K562 (cell line): ENCODE data around the gene SHOX. TPM values are rescaled to one million over a fixed set of nuclear protein-coding genes. Genes with fewer than 3 reads are reported as not detected.
A peak's percentile ranks its signal among the peaks of the same experiment; 100 is the strongest.

ENCODE experiments used
- ATAC-seq: fragments of 200-7000 bp; cut with Tn5 transposase; 3 replicates; pipeline ENCODE4 v1.9.1; 2020; ENCODE audit warnings: moderate library complexity
- BruUV-seq: library from RNA; stranded (reverse); fragments of 400-500 nt; replicated peaks from 2 replicates; lab custom pipeline; 2021; lab: Mats Ljungman, UMichigan
- CTCF ChIA-PET: fragments of 300-600 bp; formaldehyde crosslinking; extraction: SDS; loops from one replicate; lab custom pipeline; 2021; ENCODE audit warnings: low intra/inter-chr PET ratio; lab: Yijun Ruan, JAX
- POLR2A ChIA-PET: fragments of 300-600, 350-650 bp; sonication (Branson Sonifier 250); formaldehyde crosslinking; extraction: SDS; loops from one replicate; lab custom pipeline; 2021; ENCODE audit warnings: antibody characterized with exemption, inconsistent platforms; lab: Yijun Ruan, JAX
- DNase-seq, 4 experiments: peaks; one replicate each; pipeline versions ENCODE4 v3.0.0 to v3.0.0-alpha.2; 2011 to 2018; ENCODE audit warnings: low spot score in 3 of 4, mixed read lengths in 3 of 4; ENCODE audit errors: extremely low read depth in 1 of 4
- FAIRE-seq: peaks from 2 replicates; lab custom pipeline; 2011; peaks lifted over from hg19 to GRCh38; lab: Jason Lieb, UNC
- H2AFZ ChIP-seq: 2 replicates; pipeline ENCODE4 v1.6.0; 2011; ENCODE audit warnings: low read depth, low read length, control low read depth, inconsistent platforms
- H3K27ac ChIP-seq: fragments of 200-600 bp; 3 replicates; pipeline ENCODE4 v1.8.0; 2011; ENCODE audit warnings: low read depth, mild to moderate bottlenecking, control low read depth, inconsistent platforms, low read length, moderate library complexity, mixed read lengths; ENCODE audit errors: extremely low read depth
- H3K27me3 ChIP-seq, 2 experiments: fragments of 300-600 bp in 1 of 2; 2 replicates in 1 of 2; 3 replicates in 1 of 2; pipeline versions ENCODE4 v1.6.0 to v1.8.0; 2011; ENCODE audit warnings: inconsistent platforms in 2 of 2, low read length in 2 of 2, mild to moderate bottlenecking in 1 of 2, mixed read lengths in 1 of 2, moderate library complexity in 1 of 2; ENCODE audit not compliant: control insufficient read depth in 2 of 2, insufficient read depth in 2 of 2
- H3K36me3 ChIP-seq: fragments of 300-600 bp; 3 replicates; pipeline ENCODE4 v1.8.0; 2011; ENCODE audit warnings: mild to moderate bottlenecking, low read length, inconsistent platforms; ENCODE audit not compliant: control insufficient read depth, insufficient read depth
- H3K4me1 ChIP-seq, 2 experiments: fragments of 200-600 bp in 1 of 2; replicated peaks in 1 of 2; 2 replicates in 1 of 2; 3 replicates in 1 of 2; pipeline versions ENCODE4 v1.5.1 to v1.8.0; 2011; ENCODE audit warnings: inconsistent platforms in 2 of 2, low read length in 2 of 2, mild to moderate bottlenecking in 1 of 2, mixed read lengths in 1 of 2, moderate library complexity in 1 of 2; ENCODE audit not compliant: control insufficient read depth in 2 of 2, insufficient read depth in 2 of 2
- H3K4me2 ChIP-seq: 2 replicates; pipeline ENCODE4 v1.6.1; 2011; ENCODE audit warnings: low read length, control low read depth, inconsistent platforms, mixed read lengths; ENCODE audit not compliant: insufficient read depth
- H3K4me3 ChIP-seq: fragments of 200-600 bp; sonication (generic), shearing (Covaris generic); 2 replicates; pipeline ENCODE4 v1.5.1; 2016; ENCODE audit warnings: control low read depth, inconsistent platforms
- H3K79me2 ChIP-seq: fragments of 200-600 bp; 3 replicates; pipeline ENCODE4 v1.8.0; 2011; ENCODE audit warnings: low read length, inconsistent platforms; ENCODE audit not compliant: control insufficient read depth, insufficient read depth
- H3K9ac ChIP-seq, 2 experiments: 2 replicates each; pipeline versions ENCODE4 v1.6.0 to v1.6.1; 2011; ENCODE audit warnings: low read depth in 2 of 2, low read length in 2 of 2, control low read depth in 1 of 2, inconsistent platforms in 1 of 2, mild to moderate bottlenecking in 1 of 2, mixed read lengths in 1 of 2; ENCODE audit not compliant: insufficient read depth in 1 of 2
- H3K9me1 ChIP-seq: one replicate; pipeline ENCODE4 v1.6.0; 2011; ENCODE audit warnings: inconsistent platforms, mild to moderate bottlenecking, low read length, moderate library complexity; ENCODE audit not compliant: control insufficient read depth, insufficient read depth
- H3K9me3 ChIP-seq: replicated peaks from 2 replicates; pipeline ENCODE4 v1.5.1; 2011; ENCODE audit warnings: low read depth, low read length, inconsistent platforms; ENCODE audit not compliant: control insufficient read depth, insufficient read depth
- H4K20me1 ChIP-seq: replicated peaks from 2 replicates; pipeline ENCODE4 v1.6.1; 2011; ENCODE audit warnings: low read length, inconsistent platforms, mixed read lengths; ENCODE audit not compliant: control insufficient read depth, insufficient read depth
- CHD2 ChIP-seq: IDR thresholded peaks from 2 replicates; pipeline ENCODE4 v1.6.1; 2011; ENCODE audit warnings: low read depth, low read length
- CHD7 ChIP-seq: fragments of 200-600 bp; sonication (generic); IDR thresholded peaks from one replicate; pipeline ENCODE4 v1.6.1; 2012; ENCODE audit warnings: mild to moderate bottlenecking, low read depth, low read length, inconsistent platforms
- SAP30 ChIP-seq: fragments of 200-600 bp; sonication (generic); IDR thresholded peaks from 2 replicates; pipeline ENCODE4 v1.6.1; 2012; ENCODE audit warnings: borderline replicate concordance, low read depth, mild to moderate bottlenecking, moderate library complexity, low read length, control low read depth, inconsistent platforms; ENCODE audit not compliant: insufficient read depth, poor library complexity, severe bottlenecking
- ZBTB1 ChIP-seq: sonication (generic); formaldehyde crosslinking; IDR thresholded peaks from 2 replicates; pipeline ENCODE4 v1.8.1; 2023; ENCODE audit warnings: missing genetic modification reagents, low read depth, mild to moderate bottlenecking, borderline replicate concordance
- ZNF512 ChIP-seq: IDR thresholded peaks from 2 replicates; pipeline ENCODE4 v1.6.1; 2016; ENCODE audit warnings: missing genetic modification characterization, missing compliant biosample characterization
- WGBS: fragments of 100-300 bp; shearing (Covaris generic); methylation state at CpG from one replicate; pipeline ENCODE4 v1.1.6; 2016; ENCODE audit warnings: low coverage, mixed read lengths; ENCODE audit not compliant: insufficient coverage; ENCODE audit errors: missing lambda C conversion rate; 5-methylcytosine and 5-hydroxymethylcytosine counted together
- in situ Hi-C: fragments of 300-500 bp; cut with MboI; formaldehyde crosslinking; loops from 4 replicates; pipeline ENCODE4 v1.15.0; 2018; ENCODE audit warnings: inconsistent platforms, mixed read lengths
- intact Hi-C: fragments of 100-400 bp; cut with micrococcal nuclease; formaldehyde crosslinking; loops from 2 replicates; pipeline ENCODE4 v1.14.2; 2022
- polyA plus RNA-seq, 8 experiments: library from polyadenylated mRNA; depleted of rRNA in 4 of 8; stranded (reverse) in 5 of 8; unstranded in 3 of 8; fragments of >200 nt; fragmentation: Nextera tagmentation in 2 of 8; fragmentation: Illumina TruSeq in 1 of 8; extraction: Ambion mirVana in 2 of 8; extraction: Trizol in 1 of 8; gene quantifications; 2 replicates each; pipeline versions ENCODE4 v1.2.1 to v1.2.3, GENCODE V29; 2011 to 2014; ENCODE audit warnings: inconsistent platforms in 1 of 8, missing spikeins in 1 of 8
- total RNA-seq, 7 experiments: library from RNA; depleted of rRNA in 6 of 7; stranded (reverse); fragments of >200 nt in 6 of 7; fragmentation: Illumina TruSeq in 2 of 7; extraction: Trizol in 2 of 7; gene quantifications; 2 replicates each; pipeline versions ENCODE4 v1.2.1 to v1.2.3, GENCODE V29; 2011 to 2021; ENCODE audit warnings: low replicate concordance in 1 of 7

SHOX gene
- total and polyA plus RNA-seq, 9 of the 15 experiments (the other 6 are each of a cell fraction or from before 2014, with no cell fraction given): not detected

GRCh38 chrX:685120-686032, 54.8 kb downstream of the SHOX start:
- FAIRE-seq: no peak
- Histone ChIP-seq H3K27me3 (no peaks in the 10 kb centered on the region), H3K9me1 (no peaks in the 10 kb centered on the region), H3K4me1 (no peaks in the 10 kb centered on the region), H3K79me2 (no peaks in the 10 kb centered on the region), H3K27ac (no peak overlapping the region), H2AFZ (no peak overlapping the region), H3K36me3 (no peaks in the 10 kb centered on the region), H3K9me3 (no peaks in the 10 kb centered on the region), H3K4me3 (no peak overlapping the region), H4K20me1 (no peaks in the 10 kb centered on the region), H3K9ac (no peak overlapping the region), H3K4me2 (no peak overlapping the region)
- no peak for ATAC-seq
- ChIA-PET CTCF (no interaction called here), POLR2A (no interaction called here)
- in situ Hi-C loops: no loop called here
- WGBS: 7% methylated on average over 13 of the region's 13 CpGs
- BruUV-seq: no TSS peak
- DNase-seq: no peak
- intact Hi-C loops: no loop called here
- TF ChIP-seq ZBTB1 (CRISPR knock-in tag) (no peak), CHD7 (no peak), ZNF512 (tag) (peak; percentile 93), SAP30 (no peak), CHD2 (peak; percentile 81)
